Small intestine (tissue), 7 donors: ENCODE data around the gene OBI1. TPM values are rescaled to one million over a fixed set of nuclear protein-coding genes. Genes with fewer than 3 reads are reported as not detected.

Source experiments
- DNase-seq, 2 donors: peaks; one replicate each; pipeline versions ENCODE4 v3.0.0 to v3.0.0-alpha.2; 2013
- FAIRE-seq: peaks from 2 replicates; lab custom pipeline; 2012; peaks lifted over from hg19 to GRCh38; lab: Jason Lieb, UNC
- H3K27ac ChIP-seq, 3 donors: one replicate each; pipeline ENCODE4 v1.5.1; 2013; ENCODE audit warnings: low read length in 2 of 3, mild to moderate bottlenecking in 2 of 3, control low read depth in 1 of 3, inconsistent platforms in 1 of 3, low read depth in 1 of 3, moderate library complexity in 1 of 3
- H3K27me3 ChIP-seq, 3 donors: one replicate each; pipeline ENCODE4 v1.6.1; 2013; ENCODE audit warnings: low read length in 3 of 3, inconsistent platforms in 1 of 3; ENCODE audit not compliant: control insufficient read depth in 3 of 3, insufficient read depth in 3 of 3
- H3K36me3 ChIP-seq, 3 donors: one replicate each; pipeline ENCODE4 v1.6.1; 2013; ENCODE audit warnings: low read length in 3 of 3, inconsistent platforms in 1 of 3, low read depth in 1 of 3, mild to moderate bottlenecking in 1 of 3, moderate library complexity in 1 of 3; ENCODE audit not compliant: control insufficient read depth in 3 of 3, insufficient read depth in 2 of 3
- H3K4me1 ChIP-seq, 3 donors: one replicate each; pipeline ENCODE4 v1.6.1; 2013; ENCODE audit warnings: low read length in 2 of 3, inconsistent platforms in 1 of 3, low read depth in 1 of 3, mild to moderate bottlenecking in 1 of 3, moderate library complexity in 1 of 3; ENCODE audit not compliant: control insufficient read depth in 3 of 3, insufficient read depth in 2 of 3
- H3K4me3 ChIP-seq, 3 donors: one replicate each; pipeline ENCODE4 v1.5.1; 2013; ENCODE audit warnings: low read length in 3 of 3, control low read depth in 1 of 3, inconsistent platforms in 1 of 3, low read depth in 1 of 3, mild to moderate bottlenecking in 1 of 3, moderate library complexity in 1 of 3
- H3K9me3 ChIP-seq, 2 donors: one replicate each; pipeline ENCODE4 v1.6.1; 2013; ENCODE audit warnings: low read depth in 1 of 2, low read length in 1 of 2; ENCODE audit not compliant: control insufficient read depth in 2 of 2, insufficient read depth in 1 of 2
- WGBS, 3 donors: extraction: QIAGEN DNeasy Blood & Tissue Kit; methylation state at CpG; one replicate each; pipeline ENCODE4 v1.1.7; 2013; 5-methylcytosine and 5-hydroxymethylcytosine counted together
- polyA plus RNA-seq, 4 donors: library from polyadenylated mRNA; stranded (reverse) in 3 of 4; unstranded in 1 of 4; fragments of 200-250 nt in 3 of 4; fragments of 120-200 nt in 1 of 4; gene quantifications; one replicate each; pipeline versions ENCODE4 v1.2.1 to v1.2.3, GENCODE V29; 2013
- donor health status: healthy with polysubstance abuse.
- donor health status: control.
- donor health status: control.
- donor health status: Bipolar disorder and iron deficiency.
- donor health status: healthy.

OBI1 gene
- polyA plus RNA-seq, 4 donors, result 2.2 to 15.3 (median 4.0) TPM

DNA sequence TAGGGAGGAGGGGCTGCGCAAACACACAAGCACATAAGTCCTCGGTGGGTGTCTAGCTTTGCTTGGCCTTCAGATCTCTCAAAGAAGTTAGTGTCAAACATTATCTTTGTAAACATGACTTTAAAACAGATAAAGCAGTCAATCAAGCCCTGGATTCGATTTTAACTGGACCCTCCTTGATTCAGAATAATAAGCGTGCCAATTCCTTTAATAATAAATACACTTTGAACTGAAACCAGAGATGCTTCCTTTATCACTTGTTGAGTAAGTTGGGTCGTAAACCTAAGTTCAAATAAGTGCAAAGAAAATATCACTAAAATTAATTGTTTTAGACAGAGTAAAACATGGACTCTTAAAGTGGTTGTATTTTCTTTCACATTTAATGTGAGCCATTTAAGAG is 86.5 kb downstream of the OBI1 start:
- Histone ChIP-seq H3K9me3 (no peaks in the 10 kb centered on the region), H3K27ac (no peak overlapping the region), H3K4me1 (no peaks in the 10 kb centered on the region), H3K27me3 (no peaks in the 10 kb centered on the region), H3K36me3 (no peaks in the 10 kb centered on the region), H3K4me3 (no peak overlapping the region)
- DNase-seq (no peak), FAIRE-seq (no peak)
- 39 to 62% (median 41%) methylated on average over 5 of the region's 5 CpGs for WGBS, 3 donors

GRCh38 chr13:78569029-78569428 is 89.9 kb downstream of the OBI1 start:
- no peaks in the 10 kb centered on the region for H3K27me3 ChIP-seq
- peak; percentile 62 for FAIRE-seq
- H3K4me1 ChIP-seq, result no peaks in the 10 kb centered on the region
- H3K9me3 ChIP-seq, result no peaks in the 10 kb centered on the region
- WGBS, 3 donors, result 86 to 95% (median 89%) methylated on average over 1 of the region's 1 CpG
- H3K4me3 ChIP-seq, result no peak overlapping the region
- H3K27ac ChIP-seq, result no peak overlapping the region
- DNase-seq, result no peak
- no peaks in the 10 kb centered on the region for H3K36me3 ChIP-seq

GRCh38 chr13:78566631-78567030 is 92.3 kb downstream of the OBI1 start:
- Histone ChIP-seq H3K27ac (no peak overlapping the region), H3K4me3 (no peak overlapping the region), H3K27me3 (no peaks in the 10 kb centered on the region), H3K36me3 (no peaks in the 10 kb centered on the region), H3K4me1 (no peaks in the 10 kb centered on the region), H3K9me3 (no peaks in the 10 kb centered on the region)
- DNase-seq, result no peak
- WGBS, 3 donors, result 87 to 89% (median 89%) methylated on average over 5 of the region's 5 CpGs
- no peak for FAIRE-seq

Other genes with a start within 250 kb of the OBI1 start
- under 1 TPM in 2 of 4 donors, not detected in 2; 0.06 TPM for gene POU4F1, start 55.6 kb downstream of the OBI1 start, polyA plus RNA-seq